HG02623 (cell line): ENCODE measurements around the gene DPP4.
"Not testable (repeated sequence)": the region's sequence is repeated elsewhere in the genome, so short reads cannot be mapped to it uniquely, and the experiment has no call there.

Source experiments
- ATAC-seq: cut with Tn5 transposase; IDR thresholded peaks from one replicate; pipeline ENCODE4 v1.9.1; 2021; ENCODE audit warnings: moderate library complexity; ENCODE audit not compliant: unreplicated experiment

The DPP4 gene

GRCh38 chr2:161964160-161964559 lies 109.9 kb downstream of the DPP4 start:
- ATAC-seq: no peak

- no peak for ATAC-seq
These were observed 111.9 kb downstream of the DPP4 start for GRCh38 chr2:161962160-161962559.

GRCh38 chr2:161961061-161961460 lies 113.0 kb downstream of the DPP4 start:
- ATAC-seq: no peak

GRCh38 chr2:161956738-161957137 lies 117.3 kb downstream of the DPP4 start:
- ATAC-seq: no peak

GRCh38 chr2:161955211-161955610 lies 118.8 kb downstream of the DPP4 start:
- ATAC-seq: no peak

- ATAC-seq: no peak
These were observed 119.9 kb downstream of the DPP4 start for GRCh38 chr2:161954103-161954502.

- not testable (repeated sequence) for ATAC-seq
These were observed 120.6 kb downstream of the DPP4 start for GRCh38 chr2:161953367-161953766.

GRCh38 chr2:161952783-161953191 lies 121.2 kb downstream of the DPP4 start:
- no peak for ATAC-seq

GRCh38 chr2:161947836-161948235 lies 126.2 kb downstream of the DPP4 start:
- no peak for ATAC-seq

- no peak for ATAC-seq
These were observed 126.6 kb downstream of the DPP4 start for GRCh38 chr2:161947406-161947805.

- ATAC-seq: no peak
These were observed 127.4 kb downstream of the DPP4 start for GRCh38 chr2:161946489-161947107.

- no peak for ATAC-seq
These were observed 131.0 kb downstream of the DPP4 start for GRCh38 chr2:161943011-161943410.
